ENCODE data around the gene STX11. TPM values are rescaled to one million over a fixed set of nuclear protein-coding genes. Genes with fewer than 3 reads are reported as not detected.

STX11 gene
- total and polyA plus RNA-seq, 2 experiments from 2014 or later: 1.1 to 2.2 TPM

DNA sequence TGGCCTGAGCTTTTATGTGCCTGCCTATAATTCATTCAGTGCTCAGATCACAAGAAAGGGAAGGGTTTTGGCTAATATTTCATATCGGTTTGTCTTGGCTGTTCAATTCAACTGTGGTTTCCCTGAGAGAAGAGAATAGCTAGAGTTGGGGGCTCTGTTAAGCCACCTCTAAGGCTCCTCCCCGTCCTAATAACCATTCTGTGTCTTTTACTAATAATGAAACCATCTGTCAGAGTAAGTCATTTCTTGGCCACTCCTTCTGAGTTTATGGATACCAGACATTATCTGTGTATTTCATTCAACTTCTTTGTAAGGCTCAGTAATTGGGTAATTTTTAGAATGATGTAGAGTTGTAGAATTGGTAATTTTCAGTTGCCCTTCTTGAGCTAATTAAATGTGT, 5.2 kb downstream of the STX11 start:
- 22 to 30% methylated on average over 2 of the region's 2 CpGs for WGBS, 2 experiments (ENCODE audit: low coverage in 1 of 2, low lambda C conversion rate in 2 of 2, missing lambda C conversion rate in 2 of 2)
- H3K27me3 ChIP-seq (replicated peaks; ENCODE audit: insufficient read depth): no peaks in the 10 kb centered on the region
- in situ Hi-C loops (cut with MboI): no loop called here
- peaks cover 15% of the 10 kb centered on the region for H3K4me1 ChIP-seq (ENCODE audit: insufficient read depth)
- no peak overlapping the region for H3K4me3 ChIP-seq
- H3K79me2 ChIP-seq (ENCODE audit: insufficient read depth): no peaks in the 10 kb centered on the region
- TF ChIP-seq EZH2 (IDR thresholded peaks at IDR 0.05; ENCODE audit: insufficient read depth, poor library complexity, severe bottlenecking) (no peak), EZH2phosphoT487 (IDR thresholded peaks at IDR 0.05; ENCODE audit: insufficient read depth, low read depth) (no peak)
- DNase-seq: no peak
- peaks cover 19% of the 10 kb centered on the region; the same call in 1 of the 2 replicates for H3F3A ChIP-seq (ENCODE audit: insufficient read depth)
- H3K9ac ChIP-seq: no peak overlapping the region
- H4K20me1 ChIP-seq (ENCODE audit: insufficient read depth): no peaks in the 10 kb centered on the region
- H2AFZ ChIP-seq: no peak overlapping the region
- H3K36me3 ChIP-seq (ENCODE audit: low read depth): no peaks in the 10 kb centered on the region
- H3K9me2 ChIP-seq (ENCODE audit: insufficient read depth): no peaks in the 10 kb centered on the region
- H3K27ac ChIP-seq: no peak overlapping the region
- no peak overlapping the region for H3K4me2 ChIP-seq (ENCODE audit: unreplicated experiment)
- H3K9me3 ChIP-seq (ENCODE audit: low read depth): no peaks in the 10 kb centered on the region

DNA sequence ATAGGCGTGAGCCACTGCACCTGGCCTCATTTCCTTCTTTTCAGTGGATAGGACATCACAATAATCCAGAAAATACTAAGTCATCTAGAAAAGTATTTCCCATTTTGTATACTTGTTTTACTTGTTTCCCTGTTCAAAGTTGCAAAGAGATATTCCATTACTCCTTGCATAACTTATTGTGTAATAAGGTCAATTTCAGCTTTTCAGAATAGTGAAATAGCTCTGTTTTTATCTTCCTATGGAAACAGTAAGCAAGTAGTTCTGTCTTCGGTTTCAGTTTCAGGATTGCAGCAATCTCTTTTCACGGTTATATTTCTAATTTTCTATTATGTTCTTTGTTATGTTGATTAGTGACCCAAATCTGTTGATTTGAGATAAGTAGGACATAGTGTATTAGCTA, 6.0 kb downstream of the STX11 start:
- no peaks in the 10 kb centered on the region for H3K36me3 ChIP-seq (ENCODE audit: low read depth)
- no peaks in the 10 kb centered on the region for H4K20me1 ChIP-seq (ENCODE audit: insufficient read depth)
- H3K4me3 ChIP-seq: no peak overlapping the region
- no peak overlapping the region for H3K27ac ChIP-seq
- in situ Hi-C loops (cut with MboI): no loop called here
- H3K4me2 ChIP-seq (ENCODE audit: unreplicated experiment): no peak overlapping the region
- no peak for DNase-seq
- 92 to 95% methylated on average over 3 of the region's 3 CpGs for WGBS, 2 experiments (ENCODE audit: low coverage in 1 of 2, low lambda C conversion rate in 2 of 2, missing lambda C conversion rate in 2 of 2)
- H3K9me2 ChIP-seq (ENCODE audit: insufficient read depth): no peaks in the 10 kb centered on the region
- H3K9ac ChIP-seq: no peak overlapping the region
- H3K79me2 ChIP-seq (ENCODE audit: insufficient read depth): no peaks in the 10 kb centered on the region
- TF ChIP-seq EZH2 (IDR thresholded peaks at IDR 0.05; ENCODE audit: insufficient read depth, poor library complexity, severe bottlenecking) (no peak), EZH2phosphoT487 (IDR thresholded peaks at IDR 0.05; ENCODE audit: insufficient read depth, low read depth) (no peak)
- no peaks in the 10 kb centered on the region for H3K27me3 ChIP-seq (replicated peaks; ENCODE audit: insufficient read depth)
- no peak overlapping the region for H2AFZ ChIP-seq
- H3K4me1 ChIP-seq (ENCODE audit: insufficient read depth): peaks cover 15% of the 10 kb centered on the region
- peaks cover 19% of the 10 kb centered on the region; the same call in 1 of the 2 replicates for H3F3A ChIP-seq (ENCODE audit: insufficient read depth)
- no peaks in the 10 kb centered on the region for H3K9me3 ChIP-seq (ENCODE audit: low read depth)

DNA sequence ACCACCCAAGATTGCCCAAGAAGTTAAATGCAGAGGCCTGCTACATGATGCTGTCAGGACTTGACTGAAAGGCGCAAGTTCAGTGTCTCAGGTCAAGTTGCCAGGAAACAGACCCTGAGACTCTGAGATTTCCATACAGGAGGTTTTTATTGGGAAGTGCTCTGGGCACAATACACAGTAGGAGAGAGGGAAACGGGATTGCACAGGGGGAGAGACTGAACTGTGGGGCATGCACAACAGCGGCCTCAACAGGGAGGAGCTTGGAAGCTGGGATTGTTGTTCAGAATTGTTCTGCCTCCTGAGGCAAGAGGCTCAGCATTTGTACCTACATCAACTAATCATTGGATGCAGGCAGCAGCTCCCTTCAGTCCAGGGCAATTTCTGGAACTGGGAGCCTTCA, 6.7 kb downstream of the STX11 start:
- Histone ChIP-seq H3F3A (ENCODE audit: insufficient read depth) (peaks cover 19% of the 10 kb centered on the region; the same call in 1 of the 2 replicates), H2AFZ (no peak overlapping the region), H3K9me3 (ENCODE audit: low read depth) (no peaks in the 10 kb centered on the region), H3K9me2 (ENCODE audit: insufficient read depth) (no peaks in the 10 kb centered on the region), H3K4me1 (ENCODE audit: insufficient read depth) (peaks cover 15% of the 10 kb centered on the region), H3K79me2 (ENCODE audit: insufficient read depth) (no peaks in the 10 kb centered on the region), H3K36me3 (ENCODE audit: low read depth) (no peaks in the 10 kb centered on the region), H3K27me3 (replicated peaks; ENCODE audit: insufficient read depth) (no peaks in the 10 kb centered on the region), H4K20me1 (ENCODE audit: insufficient read depth) (no peaks in the 10 kb centered on the region), H3K9ac (no peak overlapping the region), H3K27ac (no peak overlapping the region), H3K4me2 (ENCODE audit: unreplicated experiment) (no peak overlapping the region), H3K4me3 (no peak overlapping the region)
- TF ChIP-seq EZH2phosphoT487 (IDR thresholded peaks at IDR 0.05; ENCODE audit: insufficient read depth, low read depth) (no peak), EZH2 (IDR thresholded peaks at IDR 0.05; ENCODE audit: insufficient read depth, poor library complexity, severe bottlenecking) (no peak)
- DNase-seq: no peak
- 95 to 98% methylated on average over 3 of the region's 3 CpGs for WGBS, 2 experiments (ENCODE audit: low coverage in 1 of 2, low lambda C conversion rate in 2 of 2, missing lambda C conversion rate in 2 of 2)
- in situ Hi-C loops (cut with MboI): no loop called here

DNA sequence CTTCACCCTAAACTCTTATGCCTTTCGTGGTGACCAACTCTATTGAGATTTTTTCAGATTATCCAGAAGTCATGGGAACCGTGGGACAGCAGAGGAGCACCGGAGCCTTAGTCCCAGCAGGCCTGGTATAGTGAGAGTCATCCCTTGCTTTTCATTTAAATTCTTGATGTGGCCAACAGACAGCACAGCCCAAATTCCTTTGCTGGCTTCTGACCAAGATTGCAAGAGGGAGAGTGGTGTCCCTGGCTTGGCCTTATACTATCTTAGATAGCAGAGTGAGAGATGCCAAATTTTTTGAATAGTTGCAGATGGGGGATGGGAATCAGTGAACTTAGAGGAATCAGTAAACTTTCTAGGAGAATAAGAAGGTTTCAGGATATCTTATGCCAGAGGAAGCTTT, 7.8 kb downstream of the STX11 start:
- Histone ChIP-seq H2AFZ (peak overlapping the region; percentile 20; the same call in 1 of the 2 replicates), H3K9me3 (ENCODE audit: low read depth) (no peaks in the 10 kb centered on the region), H3K9me2 (ENCODE audit: insufficient read depth) (no peaks in the 10 kb centered on the region), H3K79me2 (ENCODE audit: insufficient read depth) (no peaks in the 10 kb centered on the region), H3K4me2 (ENCODE audit: unreplicated experiment) (peak overlapping the region; percentile 22), H4K20me1 (ENCODE audit: insufficient read depth) (no peaks in the 10 kb centered on the region), H3K27me3 (replicated peaks; ENCODE audit: insufficient read depth) (no peaks in the 10 kb centered on the region), H3K9ac (no peak overlapping the region), H3K36me3 (ENCODE audit: low read depth) (no peaks in the 10 kb centered on the region), H3K27ac (no peak overlapping the region; the same call in 1 of the 2 replicates), H3K4me1 (ENCODE audit: insufficient read depth) (peaks cover 15% of the 10 kb centered on the region), H3F3A (ENCODE audit: insufficient read depth) (peaks cover 19% of the 10 kb centered on the region; the same call in 1 of the 2 replicates), H3K4me3 (no peak overlapping the region)
- WGBS, 2 experiments (ENCODE audit: low coverage in 1 of 2, low lambda C conversion rate in 2 of 2, missing lambda C conversion rate in 2 of 2): 26% methylated on average over 3 of the region's 3 CpGs
- in situ Hi-C loops (cut with MboI): no loop called here
- TF ChIP-seq EZH2phosphoT487 (IDR thresholded peaks at IDR 0.05; ENCODE audit: insufficient read depth, low read depth) (no peak), EZH2 (IDR thresholded peaks at IDR 0.05; ENCODE audit: insufficient read depth, poor library complexity, severe bottlenecking) (no peak)
- DNase-seq: peak; percentile 84

DNA sequence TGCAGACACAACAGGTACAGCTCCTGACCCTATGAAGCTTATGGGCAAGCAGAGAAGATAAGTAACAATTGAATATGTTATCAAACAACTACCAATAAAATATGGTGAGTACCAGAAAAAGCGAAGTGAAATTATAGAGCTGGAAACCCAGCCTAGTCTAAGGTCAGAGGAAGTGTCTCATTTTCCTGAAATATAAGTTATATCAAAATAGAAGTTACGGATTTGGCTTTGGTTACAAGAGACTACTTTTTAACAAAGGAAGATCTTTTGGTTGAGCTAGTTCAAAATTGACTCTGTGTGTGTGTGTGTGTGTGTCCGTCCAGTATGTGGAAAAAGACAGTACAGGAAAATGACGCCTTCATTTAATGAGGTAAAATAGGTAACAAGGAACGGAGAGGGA, 8.9 kb downstream of the STX11 start:
- H4K20me1 ChIP-seq (ENCODE audit: insufficient read depth): no peaks in the 10 kb centered on the region
- WGBS, 2 experiments (ENCODE audit: low coverage in 1 of 2, low lambda C conversion rate in 2 of 2, missing lambda C conversion rate in 2 of 2): 96 to 98% methylated on average over 5 of the region's 5 CpGs
- H3K36me3 ChIP-seq (ENCODE audit: low read depth): no peaks in the 10 kb centered on the region
- no peaks in the 10 kb centered on the region for H3K9me3 ChIP-seq (ENCODE audit: low read depth)
- no peaks in the 10 kb centered on the region for H3K9me2 ChIP-seq (ENCODE audit: insufficient read depth)
- peaks cover 15% of the 10 kb centered on the region for H3K4me1 ChIP-seq (ENCODE audit: insufficient read depth)
- H3F3A ChIP-seq (ENCODE audit: insufficient read depth): peaks cover 19% of the 10 kb centered on the region; the same call in 1 of the 2 replicates
- H3K9ac ChIP-seq: no peak overlapping the region
- no peak overlapping the region for H3K4me3 ChIP-seq
- no peaks in the 10 kb centered on the region for H3K79me2 ChIP-seq (ENCODE audit: insufficient read depth)
- TF ChIP-seq EZH2phosphoT487 (IDR thresholded peaks at IDR 0.05; ENCODE audit: insufficient read depth, low read depth) (no peak), EZH2 (IDR thresholded peaks at IDR 0.05; ENCODE audit: insufficient read depth, poor library complexity, severe bottlenecking) (no peak)
- in situ Hi-C loops (cut with MboI): no loop called here
- DNase-seq: no peak
- no peak overlapping the region for H2AFZ ChIP-seq
- no peak overlapping the region for H3K27ac ChIP-seq
- no peaks in the 10 kb centered on the region for H3K27me3 ChIP-seq (replicated peaks; ENCODE audit: insufficient read depth)
- no peak overlapping the region for H3K4me2 ChIP-seq (ENCODE audit: unreplicated experiment)

Data from GM23248 (cell line).